SIG-M5 (cell line): Measurements from ENCODE around the gene EGFL8.
A peak's percentile ranks its signal among the peaks of the same experiment; 100 is the strongest.

ENCODE experiments used
- DNase-seq: peaks from one replicate; lab custom pipeline; 2025; lab: John Stamatoyannopoulos, UW

EGFL8 gene

GRCh38 chr6:32168350-32168749 is 4.0 kb downstream of the EGFL8 start:
- no peak for DNase-seq

GRCh38 chr6:32168807-32169591 is 4.6 kb downstream of the EGFL8 start:
- DNase-seq = no peak

- no peak for DNase-seq
These were observed 5.9 kb downstream of the EGFL8 start for GRCh38 chr6:32170294-32170693.

- no peak for DNase-seq
These were observed 6.8 kb downstream of the EGFL8 start for GRCh38 chr6:32171234-32171633.

GRCh38 chr6:32173051-32173727 is 8.8 kb downstream of the EGFL8 start:
- DNase-seq = no peak

GRCh38 chr6:32174416-32174815 is 10.0 kb downstream of the EGFL8 start:
- no peak for DNase-seq

GRCh38 chr6:32175322-32175710 is 10.9 kb downstream of the EGFL8 start:
- DNase-seq = no peak

GRCh38 chr6:32175711-32176475 is 11.5 kb downstream of the EGFL8 start, which contains the start of gene AGPAT1:
TSS of gene AGPAT1 (minus strand) at chr6:32176084. CDS start at chr6:32171496, 4,588 bp downstream.
- peak; percentile 32 for DNase-seq

GRCh38 chr6:32176476-32177182 is 12.2 kb downstream of the EGFL8 start:
- DNase-seq = no peak

GRCh38 chr6:32177183-32177787 is 12.9 kb downstream of the EGFL8 start:
- no peak for DNase-seq

GRCh38 chr6:32177788-32178546 is 13.6 kb downstream of the EGFL8 start, which contains the start of gene RNF5:
TSS of gene RNF5 (plus strand) at chr6:32178405. CDS start at chr6:32178512, 107 bp downstream.
- peak; percentile 99 for DNase-seq

GRCh38 chr6:32178547-32179440 is 14.4 kb downstream of the EGFL8 start:
- no peak for DNase-seq

- DNase-seq = no peak
These were observed 15.5 kb downstream of the EGFL8 start for GRCh38 chr6:32179766-32180405.

- DNase-seq = no peak
These were observed 16.8 kb downstream of the EGFL8 start for GRCh38 chr6:32181148-32181702.

GRCh38 chr6:32181915-32182529 is 17.6 kb downstream of the EGFL8 start:
- no peak for DNase-seq

GRCh38 chr6:32182555-32182981 is 18.2 kb downstream of the EGFL8 start:
- no peak for DNase-seq

- no peak for DNase-seq
These were observed 18.6 kb downstream of the EGFL8 start for GRCh38 chr6:32183030-32183429.

- no peak for DNase-seq
These were observed 19.2 kb downstream of the EGFL8 start for GRCh38 chr6:32183483-32184083.
